ENCODE data around the gene CYRIA.

- TF ChIP-seq, protein P1, sequence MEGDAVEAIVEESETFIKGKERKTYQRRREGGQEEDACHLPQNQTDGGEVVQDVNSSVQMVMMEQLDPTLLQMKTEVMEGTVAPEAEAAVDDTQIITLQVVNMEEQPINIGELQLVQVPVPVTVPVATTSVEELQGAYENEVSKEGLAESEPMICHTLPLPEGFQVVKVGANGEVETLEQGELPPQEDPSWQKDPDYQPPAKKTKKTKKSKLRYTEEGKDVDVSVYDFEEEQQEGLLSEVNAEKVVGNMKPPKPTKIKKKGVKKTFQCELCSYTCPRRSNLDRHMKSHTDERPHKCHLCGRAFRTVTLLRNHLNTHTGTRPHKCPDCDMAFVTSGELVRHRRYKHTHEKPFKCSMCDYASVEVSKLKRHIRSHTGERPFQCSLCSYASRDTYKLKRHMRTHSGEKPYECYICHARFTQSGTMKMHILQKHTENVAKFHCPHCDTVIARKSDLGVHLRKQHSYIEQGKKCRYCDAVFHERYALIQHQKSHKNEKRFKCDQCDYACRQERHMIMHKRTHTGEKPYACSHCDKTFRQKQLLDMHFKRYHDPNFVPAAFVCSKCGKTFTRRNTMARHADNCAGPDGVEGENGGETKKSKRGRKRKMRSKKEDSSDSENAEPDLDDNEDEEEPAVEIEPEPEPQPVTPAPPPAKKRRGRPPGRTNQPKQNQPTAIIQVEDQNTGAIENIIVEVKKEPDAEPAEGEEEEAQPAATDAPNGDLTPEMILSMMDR (IDR thresholded peaks at IDR 0.05), result no peak
- TF ChIP-seq POLR2AphosphoS5 (IDR thresholded peaks at IDR 0.05), result no peak
Measured at GRCh38 chr2:16682431-16683118, 16.9 kb upstream of the CYRIA start.

All from suprapubic skin (tissue), 3 donors.